GM18873 (cell line): ENCODE results near the gene PPP2R1B.
"Not testable (repeated sequence)": the region's sequence is repeated elsewhere in the genome, so short reads cannot be mapped to it uniquely, and the experiment has no call there.

Source experiments
- ATAC-seq: cut with Tn5 transposase; IDR thresholded peaks from one replicate; pipeline ENCODE4 v1.9.1; 2021; ENCODE audit warnings: mild to moderate bottlenecking, moderate library complexity, moderate number of reproducible peaks; ENCODE audit not compliant: unreplicated experiment, low FRiP score

PPP2R1B gene

DNA sequence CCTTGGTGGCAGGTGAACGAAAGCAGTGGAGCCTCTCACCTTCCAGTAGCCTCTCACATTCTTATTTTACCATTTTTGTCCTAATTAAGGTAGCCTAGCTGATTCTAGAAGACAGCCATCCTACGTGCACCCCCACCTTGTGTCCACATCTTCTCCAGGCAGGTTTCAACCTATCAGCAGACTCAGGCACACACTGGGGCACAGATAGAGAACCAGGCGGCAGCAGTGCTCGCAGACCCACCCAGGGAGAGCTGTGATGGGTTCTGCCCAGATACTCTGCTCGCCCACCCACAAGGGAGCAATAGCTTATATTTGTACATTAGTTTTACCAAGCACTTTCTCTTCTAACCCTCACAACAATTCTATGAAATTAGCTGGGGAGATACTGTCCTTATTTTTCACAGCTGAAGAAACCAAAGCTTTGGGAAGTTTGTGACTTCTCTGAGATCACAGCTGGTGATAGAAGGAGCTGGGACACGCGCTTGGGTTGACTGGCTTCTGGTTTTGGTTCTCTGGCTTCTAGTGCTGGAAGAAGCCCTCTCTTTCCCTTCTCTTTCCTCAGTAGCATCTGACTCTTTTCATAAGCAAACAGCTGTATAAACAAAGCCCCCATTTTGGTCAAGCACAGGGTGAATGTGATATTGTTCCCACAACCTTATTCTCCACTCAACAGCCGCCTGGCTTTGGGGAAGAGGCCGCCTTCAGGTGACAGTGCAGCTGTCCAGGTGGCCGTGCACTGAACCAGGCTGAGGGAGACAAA is 36.9 kb downstream of the PPP2R1B start:
- no peak for ATAC-seq

DNA sequence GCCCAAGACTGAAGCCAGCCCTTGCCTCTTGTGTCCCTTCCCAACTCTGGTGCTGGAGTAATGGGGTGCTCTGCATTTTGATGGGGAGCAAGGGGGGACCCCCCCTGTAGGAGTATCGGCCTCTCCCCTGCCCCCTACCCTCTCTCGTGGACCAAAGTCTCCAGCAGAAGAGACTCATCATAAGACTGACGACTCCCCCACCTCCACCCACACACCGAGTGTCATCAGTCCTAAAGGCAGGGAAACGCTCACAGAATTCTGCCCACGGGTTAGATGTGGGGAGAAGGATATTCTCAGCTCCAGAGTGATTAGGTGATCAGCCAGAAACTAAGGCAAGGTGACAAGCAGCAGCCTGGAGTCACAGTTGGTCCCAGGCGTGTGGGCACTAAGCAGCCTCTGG is 38.8 kb downstream of the PPP2R1B start:
- ATAC-seq: no peak

DNA sequence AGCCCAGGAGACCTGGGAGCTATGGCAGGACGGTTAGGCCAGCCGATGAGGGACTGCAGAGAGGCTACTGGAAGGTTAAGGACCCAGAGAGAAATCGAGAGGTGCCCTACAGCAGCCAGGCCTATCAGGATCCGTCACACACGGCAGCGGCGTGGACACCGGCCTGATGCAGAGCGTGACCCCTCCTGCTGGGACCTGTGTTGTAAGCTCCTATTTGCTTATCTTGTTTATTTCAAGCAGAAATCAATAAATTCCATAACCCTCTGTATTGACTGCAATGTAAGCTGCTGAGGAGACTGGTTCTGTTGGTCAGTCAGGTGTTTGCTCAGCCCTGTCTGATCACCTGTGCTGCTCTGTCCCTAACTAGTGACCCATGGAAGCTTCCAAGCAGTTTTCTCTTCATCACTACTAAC is 39.9 kb downstream of the PPP2R1B start:
- no peak for ATAC-seq

DNA sequence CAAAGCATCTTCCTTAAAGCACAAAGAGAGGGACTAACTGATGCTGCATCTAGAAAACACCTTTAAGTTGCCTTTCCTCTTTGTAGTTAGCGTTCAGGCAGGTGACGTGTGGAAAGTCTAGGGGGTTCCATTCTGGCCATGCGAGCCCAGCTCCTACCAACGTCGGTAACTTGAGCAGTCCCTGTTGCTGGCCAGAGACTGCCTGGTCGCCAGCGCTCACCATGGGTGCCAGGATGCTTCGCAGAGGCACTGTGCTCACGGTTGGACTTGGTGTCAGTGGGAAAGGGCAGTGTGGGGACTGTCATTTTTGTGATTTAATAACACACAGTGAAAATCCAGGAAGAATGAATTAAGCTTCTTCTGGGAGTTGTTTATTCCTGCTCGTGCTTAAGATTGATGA is 40.6 kb downstream of the PPP2R1B start:
- ATAC-seq: no peak

DNA sequence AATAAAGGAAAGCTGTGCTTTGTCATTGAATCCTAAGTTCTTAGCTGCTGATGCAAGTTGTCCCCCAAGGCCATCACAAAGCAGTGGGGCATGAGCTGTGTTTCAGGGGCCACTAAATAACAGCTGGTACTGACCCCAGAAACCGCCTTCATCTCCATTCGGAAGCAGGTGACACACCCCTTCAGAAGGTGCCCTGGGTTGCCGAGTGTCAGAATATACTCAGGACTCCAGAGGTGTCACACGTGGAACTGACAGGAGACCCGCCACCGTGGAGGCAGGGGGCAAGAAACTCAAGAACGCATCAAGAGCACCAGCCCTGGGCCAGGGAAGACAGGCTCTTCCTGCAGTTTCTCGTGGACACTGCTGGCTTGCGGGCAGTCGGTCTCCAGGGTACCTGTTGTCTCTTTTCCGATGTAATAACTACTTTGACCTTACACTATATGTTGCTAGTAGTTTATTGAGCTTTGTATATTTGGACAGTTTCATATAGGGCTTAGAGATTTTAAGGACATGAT is 41.5 kb downstream of the PPP2R1B start:
- ATAC-seq: no peak

DNA sequence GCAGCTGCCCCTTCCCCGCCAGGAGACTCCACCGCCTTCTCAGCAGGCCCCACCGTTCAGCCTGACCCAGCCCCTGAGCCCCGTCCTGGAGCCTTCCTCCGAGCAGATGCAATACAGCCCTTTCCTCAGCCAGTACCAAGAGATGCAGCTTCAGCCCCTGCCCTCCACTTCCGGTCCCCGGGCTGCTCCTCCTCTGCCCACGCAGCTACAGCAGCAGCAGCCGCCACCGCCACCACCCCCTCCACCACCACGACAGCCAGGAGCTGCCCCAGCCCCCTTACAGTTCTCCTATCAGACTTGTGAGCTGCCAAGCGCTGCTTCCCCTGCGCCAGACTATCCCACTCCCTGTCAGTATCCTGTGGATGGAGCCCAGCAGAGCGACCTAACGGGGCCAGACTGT is 42.6 kb downstream of the PPP2R1B start:
- no peak for ATAC-seq

DNA sequence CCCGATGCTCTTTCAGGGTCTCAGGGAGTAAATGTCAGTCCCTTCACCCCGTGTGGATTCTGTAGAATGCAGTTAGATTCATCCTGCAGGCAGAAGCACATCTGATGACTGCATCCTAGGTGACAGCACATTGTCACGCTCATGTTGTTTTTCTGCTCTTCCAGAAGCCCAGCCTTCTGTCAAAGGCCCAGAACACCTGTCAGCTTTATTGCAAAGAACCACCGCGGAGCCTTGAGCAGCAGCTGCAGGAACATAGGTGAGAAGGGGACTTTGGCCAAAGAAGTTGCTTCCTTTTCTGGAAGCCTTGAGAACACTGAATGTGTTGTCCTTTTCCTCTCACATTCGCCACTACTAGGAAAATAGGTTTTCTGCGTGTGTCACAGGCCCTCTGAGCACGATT is 43.7 kb downstream of the PPP2R1B start:
- no peak for ATAC-seq

DNA sequence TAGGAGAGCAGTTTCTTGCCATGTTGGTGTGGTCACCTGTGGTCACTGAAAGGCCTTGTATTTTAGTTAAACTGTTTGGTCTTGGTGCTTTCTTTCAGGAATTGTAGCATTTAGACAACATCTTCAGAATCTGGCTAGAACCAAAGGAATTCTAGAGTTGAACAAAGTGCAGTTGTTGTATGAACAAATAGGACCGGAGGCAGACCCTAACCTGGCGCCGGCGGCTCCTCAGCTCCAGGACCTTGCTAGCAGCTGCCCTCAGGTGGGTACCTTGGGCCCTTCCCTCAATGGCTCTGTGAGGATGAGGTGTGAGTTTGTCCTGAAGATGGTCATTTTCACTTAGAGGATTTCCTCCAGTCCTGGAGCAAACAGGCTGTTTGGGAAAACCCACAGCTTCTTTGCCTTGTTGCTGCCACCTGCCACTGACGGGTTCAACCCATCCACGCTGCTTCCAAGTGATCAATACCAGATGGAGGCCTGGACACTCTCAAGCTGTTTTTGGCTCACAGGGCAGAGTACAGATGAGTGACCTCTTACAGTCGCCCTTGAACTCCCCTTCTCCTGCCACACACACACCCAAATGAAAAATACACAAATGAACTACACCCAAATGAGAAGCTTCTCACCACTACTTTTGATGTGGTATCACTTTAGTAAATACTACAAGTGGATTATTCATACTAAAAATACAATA is 45.2 kb downstream of the PPP2R1B start:
- no peak for ATAC-seq

DNA sequence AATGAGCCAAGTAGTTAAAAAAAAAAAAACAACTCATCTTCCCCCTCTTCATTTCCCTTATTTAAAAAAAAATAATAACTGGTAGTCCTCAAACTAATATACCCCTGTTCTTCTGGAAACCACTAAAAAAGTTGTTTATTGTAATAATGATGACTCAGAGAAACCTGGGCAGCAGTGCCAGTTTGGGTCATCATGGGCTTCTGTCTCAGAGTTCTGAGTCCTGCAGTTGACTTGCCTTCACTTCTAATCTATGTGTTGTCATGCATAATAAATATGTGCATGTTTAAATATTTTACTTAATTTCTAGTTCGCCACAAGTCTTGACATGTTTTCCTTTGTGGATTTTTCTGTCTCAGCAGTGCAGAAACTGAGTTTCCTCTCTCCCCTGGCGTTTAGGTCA is 46.8 kb downstream of the PPP2R1B start:
- ATAC-seq: no peak

DNA sequence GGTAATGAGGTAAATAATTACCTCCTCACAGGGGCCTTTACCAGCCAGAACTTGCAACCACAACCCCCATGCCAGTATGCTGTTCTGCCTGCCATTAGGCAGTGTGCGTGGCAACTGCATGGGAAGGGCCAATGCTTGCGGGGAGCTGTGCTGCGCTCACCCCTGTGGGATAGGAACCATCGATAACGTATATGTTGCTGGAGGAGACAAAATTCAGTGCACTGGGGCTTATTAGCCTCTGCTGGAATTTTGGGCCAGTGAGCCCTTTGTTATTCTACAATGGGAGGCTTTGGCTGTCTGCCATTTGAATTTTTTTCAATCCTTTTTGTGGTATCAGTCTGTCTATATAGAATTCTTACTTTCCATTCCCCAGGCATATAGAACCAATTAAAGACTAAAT is 47.3 kb downstream of the PPP2R1B start:
- ATAC-seq: no peak

DNA sequence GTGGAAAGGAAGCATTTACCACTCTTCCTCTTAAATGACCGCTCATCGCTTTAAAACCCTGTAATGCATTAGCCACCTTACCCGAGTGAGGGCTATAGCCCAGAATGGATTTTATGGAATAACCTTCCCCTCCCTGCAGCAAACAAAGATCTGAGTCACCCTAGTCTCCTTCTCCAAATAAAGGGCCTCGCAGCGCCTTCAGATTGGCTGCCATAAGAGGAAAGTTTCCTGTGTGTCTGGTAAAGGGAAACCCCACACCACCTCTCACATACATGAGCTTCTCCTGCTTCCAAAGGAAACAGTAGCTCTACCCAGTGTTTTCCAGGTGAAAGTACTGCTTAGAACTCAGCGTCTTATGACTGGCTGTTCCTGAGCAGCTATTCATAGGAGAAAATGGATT is 47.8 kb downstream of the PPP2R1B start:
- ATAC-seq: no peak

DNA sequence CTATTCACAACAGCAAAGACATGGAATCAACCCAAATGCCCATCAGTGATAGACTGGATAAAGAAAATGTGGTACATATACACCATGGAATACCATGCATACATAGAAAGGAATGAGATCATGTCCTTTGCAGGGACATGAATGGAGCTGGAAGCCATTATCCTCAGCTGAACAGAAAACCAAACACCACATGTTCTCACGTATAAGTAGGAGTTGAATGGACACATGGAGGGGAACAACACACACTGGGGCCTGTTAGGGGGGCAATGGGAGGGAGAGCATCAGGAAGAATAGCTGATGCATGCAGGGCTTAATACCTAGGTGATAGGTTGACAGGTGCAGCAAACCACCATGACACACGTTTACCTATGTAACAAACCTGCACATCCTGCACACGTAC is 48.5 kb downstream of the PPP2R1B start:
- ATAC-seq: not testable (repeated sequence)

DNA sequence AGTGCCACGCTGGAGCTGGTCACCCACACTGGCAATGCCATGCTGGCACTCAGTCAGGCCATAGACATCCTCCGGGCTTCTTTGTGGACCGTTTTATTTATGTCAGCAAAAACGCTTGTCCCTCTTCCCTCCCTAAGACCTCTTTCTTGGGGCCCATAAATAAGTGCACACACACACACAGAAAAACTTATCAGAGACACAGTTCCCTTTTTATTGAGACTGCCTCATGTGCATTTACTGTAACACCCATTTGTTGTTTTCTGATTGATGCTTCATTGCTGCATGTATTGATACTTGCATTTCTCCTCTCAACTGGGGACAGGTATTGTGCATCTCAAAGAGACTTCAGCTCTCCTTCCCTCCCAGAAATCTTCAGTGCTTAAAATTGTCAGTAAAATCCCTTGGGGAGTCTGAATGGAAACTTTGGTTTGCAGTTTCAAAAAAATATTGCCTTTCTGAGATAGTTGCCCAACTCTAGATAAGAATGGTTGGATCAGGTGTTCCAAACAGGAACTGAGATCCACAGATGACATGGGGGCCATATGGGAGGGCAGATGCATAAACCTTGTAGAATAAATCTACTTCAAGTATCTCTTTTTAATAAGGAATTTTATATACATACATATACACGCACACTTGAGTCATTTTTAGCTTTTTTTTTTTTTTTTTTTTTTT is 50.9 kb downstream of the PPP2R1B start:
- ATAC-seq: no peak

DNA sequence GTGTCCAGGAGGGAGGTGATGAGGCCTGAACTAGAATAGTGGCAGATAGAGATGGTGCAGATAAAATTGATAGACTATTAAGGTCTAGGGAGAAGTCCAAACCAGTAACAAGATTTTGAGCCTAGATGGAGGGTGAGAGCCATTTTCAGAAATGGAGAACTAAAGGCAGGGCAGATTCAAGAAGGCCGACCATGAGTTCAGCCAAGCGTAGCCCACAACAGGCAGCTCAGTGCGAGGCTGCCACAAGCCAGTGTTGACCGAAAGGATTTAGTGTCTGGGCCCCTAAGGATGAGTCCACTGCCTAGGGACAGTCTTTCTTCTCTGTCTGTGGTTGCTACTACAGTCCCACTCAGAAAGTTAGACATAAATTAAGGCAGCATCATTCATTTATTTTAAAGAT is 51.7 kb downstream of the PPP2R1B start:
- ATAC-seq: no peak

DNA sequence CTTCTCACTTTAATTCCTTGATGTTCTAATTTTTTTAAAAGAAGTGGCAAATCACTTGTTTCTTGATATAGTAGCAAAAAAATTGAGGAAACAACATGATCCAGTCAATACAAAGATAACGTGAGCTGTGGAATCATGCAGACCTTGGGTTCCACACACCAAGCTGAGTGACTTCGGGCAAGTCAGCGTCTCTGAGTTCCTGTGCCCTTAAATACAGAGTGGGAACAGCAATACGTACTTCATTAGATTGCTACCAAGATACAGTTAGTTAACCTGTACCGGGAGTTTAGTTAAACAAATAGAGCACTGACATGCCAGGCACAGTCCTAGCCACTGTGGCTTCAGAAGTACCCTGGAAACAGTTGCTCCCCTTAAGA is 58.5 kb downstream of the PPP2R1B start:
- ATAC-seq: no peak

DNA sequence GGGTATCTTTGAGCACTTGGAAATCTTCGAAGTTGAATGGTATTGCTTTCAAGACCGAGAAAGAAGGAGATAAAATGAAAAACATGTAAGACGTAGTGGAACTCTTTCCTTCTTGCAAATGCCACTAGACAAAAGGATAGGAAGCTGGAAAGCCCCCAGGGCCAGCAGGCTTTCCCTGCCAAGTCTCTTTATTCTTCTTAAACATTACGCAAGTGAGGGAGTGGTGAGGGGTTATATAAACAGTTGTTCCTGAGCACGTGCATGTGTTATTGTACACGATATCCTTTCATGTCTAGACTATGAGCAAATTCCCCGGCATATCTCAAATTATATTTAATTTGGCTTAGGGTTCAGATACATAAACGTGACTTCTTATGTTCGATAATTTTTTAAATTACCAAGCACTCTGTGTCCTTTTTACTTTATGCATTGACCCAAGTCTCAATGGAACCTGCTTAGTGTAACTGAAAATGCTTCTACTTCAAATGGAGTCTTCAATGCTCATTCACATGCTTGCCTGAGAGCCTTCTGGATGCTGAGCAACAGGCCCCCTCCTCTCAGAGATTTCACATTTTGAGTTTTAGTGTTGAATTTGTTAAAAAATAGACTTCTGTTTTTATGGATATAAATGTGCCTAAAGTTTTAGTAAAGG is 59.0 kb downstream of the PPP2R1B start:
- no peak for ATAC-seq

DNA sequence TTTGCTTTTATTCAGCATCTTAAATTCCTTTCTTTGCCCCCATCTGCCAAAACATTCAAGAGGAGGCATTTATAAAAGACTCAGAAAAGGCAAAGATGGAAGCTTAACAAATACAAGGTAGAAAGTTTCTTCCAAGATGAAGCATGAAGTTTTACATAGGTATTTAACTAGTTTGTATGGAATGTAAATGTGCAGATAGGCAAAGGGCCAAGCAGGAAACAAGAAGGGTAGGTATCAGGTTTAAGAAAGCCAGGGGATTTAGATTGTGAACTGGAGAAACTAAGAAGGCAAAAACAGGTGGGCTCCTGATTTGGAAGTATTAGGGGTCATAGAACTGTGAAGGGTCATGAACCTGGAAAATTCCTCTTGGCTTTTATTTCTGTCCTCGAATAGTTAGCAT is 62.6 kb downstream of the PPP2R1B start:
- no peak for ATAC-seq

DNA sequence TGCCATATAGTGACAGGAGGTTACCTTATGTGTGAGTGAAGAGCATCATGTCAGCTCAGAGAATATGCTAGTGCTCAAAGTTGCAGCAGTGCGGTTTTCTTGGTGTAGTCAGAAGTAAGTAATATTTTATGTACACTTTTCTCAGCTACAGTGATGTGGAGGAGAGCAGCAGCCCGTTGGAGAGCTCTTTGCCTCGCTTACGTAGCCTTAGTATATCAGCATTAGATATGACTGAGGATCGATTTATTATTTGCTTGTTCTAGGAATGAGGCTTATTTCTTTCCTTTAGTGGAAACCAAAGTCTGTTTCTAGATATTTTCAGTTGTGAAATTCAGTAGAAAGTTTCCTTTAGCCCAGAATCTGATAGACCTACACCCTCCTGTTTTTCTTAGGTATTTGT is 63.6 kb downstream of the PPP2R1B start:
- no peak for ATAC-seq

DNA sequence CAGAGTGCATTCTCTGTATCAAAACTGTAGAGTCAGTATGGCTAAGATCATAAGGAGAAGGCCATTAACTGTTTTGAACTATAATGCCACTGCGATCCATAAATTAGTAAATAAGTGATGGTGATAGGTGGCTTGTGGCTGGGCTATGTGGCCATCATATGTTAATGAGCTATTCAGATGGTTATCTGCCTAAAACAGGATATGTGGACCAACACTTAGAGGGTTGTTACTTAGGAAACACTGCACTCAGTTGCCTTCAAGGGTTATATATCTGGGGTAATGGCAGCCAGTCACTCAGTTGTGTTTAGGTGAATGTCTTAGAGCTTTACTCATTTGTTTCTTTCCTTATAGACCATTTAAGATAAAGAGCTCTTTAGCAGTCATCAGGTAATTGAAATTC is 66.0 kb downstream of the PPP2R1B start:
- no peak for ATAC-seq

DNA sequence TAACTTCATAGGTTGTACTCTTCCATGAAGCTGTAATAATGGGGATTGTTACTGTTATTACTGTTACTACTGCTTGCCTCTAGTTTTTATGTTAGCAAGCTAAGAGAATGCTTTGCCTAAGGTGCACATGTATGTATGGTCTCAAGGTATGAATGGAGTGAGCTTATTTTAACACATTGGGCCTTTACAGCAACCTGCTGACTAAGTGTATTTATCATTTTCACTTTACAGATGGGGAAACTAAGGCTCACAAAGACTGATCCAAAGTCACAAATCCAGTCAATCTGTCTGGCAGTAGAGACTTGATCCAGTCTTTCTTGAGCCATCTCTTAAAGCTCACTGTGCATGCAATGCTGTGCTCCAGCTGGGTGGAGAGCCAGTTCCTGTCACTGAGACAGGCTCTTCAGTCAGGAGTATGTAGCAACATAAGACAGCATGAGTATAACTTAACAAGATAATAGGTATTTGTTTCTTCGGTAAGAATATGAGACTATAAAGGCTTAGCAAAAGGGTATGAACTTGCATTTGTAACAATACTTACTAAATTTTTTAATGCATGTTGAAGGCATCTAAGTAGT is 66.5 kb downstream of the PPP2R1B start:
- no peak for ATAC-seq
